ENCODE data around the gene TBC1D14.

Gene TBC1D14

GRCh38 chr4:6991771-6992557, 82.3 kb downstream of the TBC1D14 start:
- H3K9me2 ChIP-seq (replicated peaks; ENCODE audit: insufficient read depth, low read length) = no peaks in the 10 kb centered on the region
- H3K79me2 ChIP-seq (ENCODE audit: insufficient read depth, low read length) = peaks cover 22% of the 10 kb centered on the region
- H2AFZ ChIP-seq (ENCODE audit: low read depth, low read length, severe bottlenecking) = no peak overlapping the region
- H3K36me3 ChIP-seq (ENCODE audit: low read length) = no peaks in the 10 kb centered on the region
- no peak overlapping the region for H3K27ac ChIP-seq (ENCODE audit: low read depth, low read length)
- H3K27me3 ChIP-seq (ENCODE audit: low read length) = no peaks in the 10 kb centered on the region
- no peaks in the 10 kb centered on the region for H3F3A ChIP-seq (ENCODE audit: insufficient read depth)
- no peak overlapping the region for H3K9ac ChIP-seq (ENCODE audit: low read length)
- no peak overlapping the region for H3K4me2 ChIP-seq (ENCODE audit: low read depth, low read length, poor library complexity, severe bottlenecking)
- H3K4me3 ChIP-seq (ENCODE audit: insufficient read depth, low read length, poor library complexity, severe bottlenecking) = no peak overlapping the region
- no peaks in the 10 kb centered on the region; the same call in 1 of the 2 replicates for H4K20me1 ChIP-seq (ENCODE audit: low read depth, low read length)
- H3K9me3 ChIP-seq (ENCODE audit: insufficient read depth, low read length) = no peaks in the 10 kb centered on the region
- TF ChIP-seq, protein P1, sequence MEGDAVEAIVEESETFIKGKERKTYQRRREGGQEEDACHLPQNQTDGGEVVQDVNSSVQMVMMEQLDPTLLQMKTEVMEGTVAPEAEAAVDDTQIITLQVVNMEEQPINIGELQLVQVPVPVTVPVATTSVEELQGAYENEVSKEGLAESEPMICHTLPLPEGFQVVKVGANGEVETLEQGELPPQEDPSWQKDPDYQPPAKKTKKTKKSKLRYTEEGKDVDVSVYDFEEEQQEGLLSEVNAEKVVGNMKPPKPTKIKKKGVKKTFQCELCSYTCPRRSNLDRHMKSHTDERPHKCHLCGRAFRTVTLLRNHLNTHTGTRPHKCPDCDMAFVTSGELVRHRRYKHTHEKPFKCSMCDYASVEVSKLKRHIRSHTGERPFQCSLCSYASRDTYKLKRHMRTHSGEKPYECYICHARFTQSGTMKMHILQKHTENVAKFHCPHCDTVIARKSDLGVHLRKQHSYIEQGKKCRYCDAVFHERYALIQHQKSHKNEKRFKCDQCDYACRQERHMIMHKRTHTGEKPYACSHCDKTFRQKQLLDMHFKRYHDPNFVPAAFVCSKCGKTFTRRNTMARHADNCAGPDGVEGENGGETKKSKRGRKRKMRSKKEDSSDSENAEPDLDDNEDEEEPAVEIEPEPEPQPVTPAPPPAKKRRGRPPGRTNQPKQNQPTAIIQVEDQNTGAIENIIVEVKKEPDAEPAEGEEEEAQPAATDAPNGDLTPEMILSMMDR (IDR thresholded peaks at IDR 0.05; ENCODE audit: insufficient read depth, low read length, poor library complexity, severe bottlenecking) = no peak
- no peak for TF ChIP-seq EZH2phosphoT487 (conservative IDR thresholded peaks at IDR 0.05; ENCODE audit: low read length)

- Histone ChIP-seq H3K4me2 (ENCODE audit: low read depth, low read length, poor library complexity, severe bottlenecking) (no peak overlapping the region), H3K4me3 (ENCODE audit: insufficient read depth, low read length, poor library complexity, severe bottlenecking) (no peak overlapping the region), H3K27me3 (ENCODE audit: low read length) (no peaks in the 10 kb centered on the region), H3K27ac (ENCODE audit: low read depth, low read length) (no peak overlapping the region), H3K79me2 (ENCODE audit: insufficient read depth, low read length) (peaks cover 15% of the 10 kb centered on the region; the same call in 1 of the 2 replicates), H4K20me1 (ENCODE audit: low read depth, low read length) (no peaks in the 10 kb centered on the region; the same call in 1 of the 2 replicates), H3K9me2 (replicated peaks; ENCODE audit: insufficient read depth, low read length) (no peaks in the 10 kb centered on the region), H3K36me3 (ENCODE audit: low read length) (no peaks in the 10 kb centered on the region), H2AFZ (ENCODE audit: low read depth, low read length, severe bottlenecking) (no peak overlapping the region), H3K9me3 (ENCODE audit: insufficient read depth, low read length) (no peaks in the 10 kb centered on the region), H3F3A (ENCODE audit: insufficient read depth) (no peaks in the 10 kb centered on the region), H3K9ac (ENCODE audit: low read length) (no peak overlapping the region)
- TF ChIP-seq, protein P1 (IDR thresholded peaks at IDR 0.05; ENCODE audit: insufficient read depth, low read length, poor library complexity, severe bottlenecking) = no peak
- TF ChIP-seq EZH2phosphoT487 (conservative IDR thresholded peaks at IDR 0.05; ENCODE audit: low read length) = no peak
These were observed 83.4 kb downstream of the TBC1D14 start for GRCh38 chr4:6992728-6993677.

DNA sequence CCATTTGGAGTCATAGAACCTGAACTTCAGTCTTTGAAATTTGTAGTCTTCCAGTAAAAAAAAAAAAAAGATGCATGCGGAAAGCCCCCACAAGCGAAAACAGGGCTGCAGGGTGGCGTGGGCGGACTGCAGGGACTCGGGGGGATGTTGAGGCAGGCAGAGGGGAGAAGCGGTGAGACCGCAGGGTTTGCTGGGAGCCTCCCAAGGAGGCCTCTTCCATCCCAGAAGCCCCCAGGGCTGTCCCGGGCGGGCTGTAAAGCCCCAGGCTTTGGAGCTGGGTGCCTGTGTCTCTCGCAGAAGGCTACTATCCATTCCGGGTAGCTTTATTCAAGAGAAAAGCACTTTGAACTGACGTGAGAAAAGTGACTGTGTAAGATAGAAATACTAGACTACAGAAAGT, 86.9 kb downstream of the TBC1D14 start:
- no peak overlapping the region for H2AFZ ChIP-seq (ENCODE audit: low read depth, low read length, severe bottlenecking)
- no peak overlapping the region for H3K27ac ChIP-seq (ENCODE audit: low read depth, low read length)
- H3K27me3 ChIP-seq (ENCODE audit: low read length) = no peaks in the 10 kb centered on the region
- H3F3A ChIP-seq (ENCODE audit: insufficient read depth) = no peaks in the 10 kb centered on the region
- no peaks in the 10 kb centered on the region for H3K9me3 ChIP-seq (ENCODE audit: insufficient read depth, low read length)
- no peaks in the 10 kb centered on the region for H3K9me2 ChIP-seq (replicated peaks; ENCODE audit: insufficient read depth, low read length)
- no peak overlapping the region for H3K4me2 ChIP-seq (ENCODE audit: low read depth, low read length, poor library complexity, severe bottlenecking)
- H3K4me3 ChIP-seq (ENCODE audit: insufficient read depth, low read length, poor library complexity, severe bottlenecking) = no peak overlapping the region
- H3K36me3 ChIP-seq (ENCODE audit: low read length) = no peaks in the 10 kb centered on the region
- H4K20me1 ChIP-seq (ENCODE audit: low read depth, low read length) = no peaks in the 10 kb centered on the region; the same call in 1 of the 2 replicates
- H3K9ac ChIP-seq (ENCODE audit: low read length) = no peak overlapping the region
- no peaks in the 10 kb centered on the region; the same call in 1 of the 2 replicates for H3K79me2 ChIP-seq (ENCODE audit: insufficient read depth, low read length)
- TF ChIP-seq EZH2phosphoT487 (conservative IDR thresholded peaks at IDR 0.05; ENCODE audit: low read length) = no peak
- TF ChIP-seq, protein P1 (IDR thresholded peaks at IDR 0.05; ENCODE audit: insufficient read depth, low read length, poor library complexity, severe bottlenecking) = no peak

Data from SU-DHL-6 (cell line).